Neural progenitor cell (in vitro differentiated cells): ENCODE measurements around the gene ITGA5.

Experiments
- CTCF ChIP-seq: fragments of 200-600 bp; sonication (generic); IDR thresholded peaks from 2 replicates; pipeline ENCODE4 v1.5.1; 2017; ENCODE audit warnings: antibody characterized with exemption, mild to moderate bottlenecking
- EZH2 ChIP-seq: fragments of 200-600 bp; sonication (generic); IDR thresholded peaks from 2 replicates; pipeline ENCODE4 v1.6.1; 2017; ENCODE audit warnings: antibody characterized with exemption, mild to moderate bottlenecking, moderate library complexity
- EZH2phosphoT487 ChIP-seq: fragments of 200-600 bp; sonication (generic); IDR thresholded peaks from 2 replicates; pipeline ENCODE4 v1.6.1; 2017; ENCODE audit warnings: antibody characterized with exemption

- TF ChIP-seq CTCF (no peak), EZH2 (no peak), EZH2phosphoT487 (no peak)
Observed at GRCh38 chr12:54437243-54437642, 18.2 kb upstream of the ITGA5 start.
